ENCODE measurements around the gene TMEM163. TPM values are rescaled to one million over a fixed set of nuclear protein-coding genes. Genes with fewer than 3 reads are reported as not detected.

Gene TMEM163
- total and polyA plus RNA-seq, 2 donors (not counting 3 experiments of a cell fraction or from before 2014, with no cell fraction given): 1.0 to 2.8 TPM

DNA sequence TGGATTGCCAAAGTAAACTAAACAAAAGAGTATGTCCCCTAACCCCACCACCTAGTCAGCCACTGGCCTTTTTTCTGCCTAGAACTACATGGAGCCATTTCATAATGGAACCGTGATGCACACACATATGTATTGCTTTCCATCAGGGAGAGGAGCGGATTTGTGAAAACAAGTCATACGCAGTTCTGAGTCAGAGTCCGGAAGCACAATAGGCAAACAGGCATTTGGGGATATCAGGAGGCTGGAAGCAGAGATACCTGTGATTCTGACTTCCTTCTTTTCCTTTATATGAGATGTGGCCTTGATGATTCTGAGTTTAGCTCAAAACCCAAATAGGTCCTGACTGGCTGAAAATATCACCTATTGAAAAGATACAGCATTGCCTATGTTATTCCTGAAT is 93.5 kb downstream of the TMEM163 start:
- Histone ChIP-seq H2AFZ (ENCODE audit: low read depth, low read length) (no peak overlapping the region), H3K9me3 (replicated peaks; ENCODE audit: control insufficient read depth, insufficient read depth, low read length) (no peaks in the 10 kb centered on the region), H3K4me2 (ENCODE audit: insufficient read depth, low read length) (no peak overlapping the region), H3K4me3 (replicated peaks in 1 of 3; ENCODE audit: insufficient read depth in 1 of 3, low read depth in 1 of 3, low read length in 3 of 3) (no peak overlapping the region), H3K27ac (ENCODE audit: insufficient read depth, low read depth, low read length) (no peak overlapping the region), H3K9me1 (replicated peaks; ENCODE audit: control insufficient read depth, extremely low read depth, insufficient read depth, low read length) (no peaks in the 10 kb centered on the region), H3K79me2 (ENCODE audit: control insufficient read depth, insufficient read depth, low read length) (no peaks in the 10 kb centered on the region), H3K36me3 (ENCODE audit: control insufficient read depth in 2 of 2, extremely low read depth in 1 of 2, insufficient read depth in 2 of 2, low read length in 2 of 2) (no peaks in the 10 kb centered on the region), H4K20me1 (replicated peaks; ENCODE audit: control insufficient read depth, extremely low read depth, insufficient read depth, low read length) (no peaks in the 10 kb centered on the region), H3K9ac (replicated peaks; ENCODE audit: extremely low read depth, insufficient read depth, low read length) (no peak overlapping the region), H3K4me1 (ENCODE audit: control insufficient read depth, extremely low read depth, insufficient read depth, low read length) (no peaks in the 10 kb centered on the region), H3K27me3 (ENCODE audit: control insufficient read depth in 2 of 2, insufficient read depth in 2 of 2, low read length in 2 of 2) (no peaks in the 10 kb centered on the region)
- FAIRE-seq (no peak), DNase-seq (ENCODE audit: low read depth, low spot score) (no peak)
- no peak for TF ChIP-seq POLR2AphosphoS5 (IDR thresholded peaks at IDR 0.05; ENCODE audit: insufficient read depth, low read depth, low read length)
- TF ChIP-seq POLR2A (IDR thresholded peaks at IDR 0.05; ENCODE audit: low read depth, low read length): no peak
- TF ChIP-seq MYC (IDR thresholded peaks at IDR 0.05; ENCODE audit: low read depth, low read length): no peak
- TF ChIP-seq FOS (IDR thresholded peaks at IDR 0.05; ENCODE audit: borderline replicate concordance, insufficient read depth, low read length): no peak
- ChIA-PET POLR2A (no interaction called here), CTCF (interaction anchor here (0.9 kb wide), 1 partner anchor 13 kb away, joined by 4 read pairs; no protein-coding TSS in a partner anchor)
- BruUV-seq (replicated peaks): no TSS peak
- dilution Hi-C loops (cut with MboI; ENCODE audit: extremely low pct_ligation_motif_present, low sequenced_read_pairs) (no loop called here), intact Hi-C loops (cut with micrococcal nuclease) (no loop called here)

DNA sequence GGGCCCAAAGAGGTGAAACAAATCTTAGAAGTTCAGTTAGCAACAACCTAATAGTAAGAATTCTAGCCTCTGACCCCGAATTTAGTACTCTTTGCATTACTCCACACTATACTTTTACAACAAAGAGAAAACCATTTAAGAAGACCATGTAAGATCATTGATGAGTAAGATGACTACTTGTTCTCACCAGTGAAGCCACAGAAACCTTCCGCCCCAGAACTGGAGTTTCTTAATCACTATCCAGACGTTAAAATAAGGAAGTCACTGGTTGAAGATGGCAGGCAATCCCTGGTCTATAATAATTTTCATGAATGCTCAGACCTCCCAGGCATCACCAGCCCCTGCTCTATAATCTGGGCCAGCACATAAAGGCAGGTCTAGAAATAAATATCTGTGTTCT is 95.0 kb downstream of the TMEM163 start:
- BruUV-seq (replicated peaks): no TSS peak
- dilution Hi-C loops (cut with MboI; ENCODE audit: extremely low pct_ligation_motif_present, low sequenced_read_pairs) (no loop called here), intact Hi-C loops (cut with micrococcal nuclease) (no loop called here)
- no peak for TF ChIP-seq EZH2 (IDR thresholded peaks at IDR 0.05; ENCODE audit: borderline replicate concordance, low read depth, low read length, severe bottlenecking)
- TF ChIP-seq POLR2A (IDR thresholded peaks at IDR 0.05; ENCODE audit: low read depth, low read length): no peak
- TF ChIP-seq, protein P1, sequence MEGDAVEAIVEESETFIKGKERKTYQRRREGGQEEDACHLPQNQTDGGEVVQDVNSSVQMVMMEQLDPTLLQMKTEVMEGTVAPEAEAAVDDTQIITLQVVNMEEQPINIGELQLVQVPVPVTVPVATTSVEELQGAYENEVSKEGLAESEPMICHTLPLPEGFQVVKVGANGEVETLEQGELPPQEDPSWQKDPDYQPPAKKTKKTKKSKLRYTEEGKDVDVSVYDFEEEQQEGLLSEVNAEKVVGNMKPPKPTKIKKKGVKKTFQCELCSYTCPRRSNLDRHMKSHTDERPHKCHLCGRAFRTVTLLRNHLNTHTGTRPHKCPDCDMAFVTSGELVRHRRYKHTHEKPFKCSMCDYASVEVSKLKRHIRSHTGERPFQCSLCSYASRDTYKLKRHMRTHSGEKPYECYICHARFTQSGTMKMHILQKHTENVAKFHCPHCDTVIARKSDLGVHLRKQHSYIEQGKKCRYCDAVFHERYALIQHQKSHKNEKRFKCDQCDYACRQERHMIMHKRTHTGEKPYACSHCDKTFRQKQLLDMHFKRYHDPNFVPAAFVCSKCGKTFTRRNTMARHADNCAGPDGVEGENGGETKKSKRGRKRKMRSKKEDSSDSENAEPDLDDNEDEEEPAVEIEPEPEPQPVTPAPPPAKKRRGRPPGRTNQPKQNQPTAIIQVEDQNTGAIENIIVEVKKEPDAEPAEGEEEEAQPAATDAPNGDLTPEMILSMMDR (IDR thresholded peaks at IDR 0.05; ENCODE audit: extremely low read depth in 1 of 2, insufficient read depth in 1 of 2, low read depth in 1 of 2, low read length in 2 of 2): no peak
- TF ChIP-seq, protein P2, sequence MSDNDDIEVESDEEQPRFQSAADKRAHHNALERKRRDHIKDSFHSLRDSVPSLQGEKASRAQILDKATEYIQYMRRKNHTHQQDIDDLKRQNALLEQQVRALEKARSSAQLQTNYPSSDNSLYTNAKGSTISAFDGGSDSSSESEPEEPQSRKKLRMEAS (IDR thresholded peaks at IDR 0.05; ENCODE audit: insufficient read depth, insufficient read length): no peak
- no peak for TF ChIP-seq FOS (IDR thresholded peaks at IDR 0.05; ENCODE audit: borderline replicate concordance, insufficient read depth, low read length)
- TF ChIP-seq MYC (IDR thresholded peaks at IDR 0.05; ENCODE audit: low read depth, low read length): no peak
- TF ChIP-seq JUN (IDR thresholded peaks at IDR 0.05; ENCODE audit: borderline replicate concordance, insufficient read depth, insufficient read length, low read depth): no peak
- no peak for TF ChIP-seq GATA2 (IDR thresholded peaks at IDR 0.05; ENCODE audit: insufficient read depth, insufficient read length, low read depth, low read length)
- no peak for TF ChIP-seq POLR2AphosphoS5 (IDR thresholded peaks at IDR 0.05; ENCODE audit: insufficient read depth, low read depth, low read length)
- H3K79me2 ChIP-seq (ENCODE audit: control insufficient read depth, insufficient read depth, low read length): no peaks in the 10 kb centered on the region
- H4K20me1 ChIP-seq (replicated peaks; ENCODE audit: control insufficient read depth, extremely low read depth, insufficient read depth, low read length): no peaks in the 10 kb centered on the region
- FAIRE-seq (no peak), DNase-seq (ENCODE audit: low read depth, low spot score) (no peak)
- no peaks in the 10 kb centered on the region for H3K9me3 ChIP-seq (replicated peaks; ENCODE audit: control insufficient read depth, insufficient read depth, low read length)
- H3K4me3 ChIP-seq (replicated peaks in 1 of 3; ENCODE audit: insufficient read depth in 1 of 3, low read depth in 1 of 3, low read length in 3 of 3): no peak overlapping the region
- no peak overlapping the region for H3K9ac ChIP-seq (replicated peaks; ENCODE audit: extremely low read depth, insufficient read depth, low read length)
- no peak overlapping the region for H3K4me2 ChIP-seq (ENCODE audit: insufficient read depth, low read length)
- CTCF ChIA-PET: no interaction called here
- no peaks in the 10 kb centered on the region for H3K9me1 ChIP-seq (replicated peaks; ENCODE audit: control insufficient read depth, extremely low read depth, insufficient read depth, low read length)
- POLR2A ChIA-PET: no interaction called here
- no peaks in the 10 kb centered on the region for H3K27me3 ChIP-seq (ENCODE audit: control insufficient read depth in 2 of 2, insufficient read depth in 2 of 2, low read length in 2 of 2)
- no peaks in the 10 kb centered on the region for H3K4me1 ChIP-seq (ENCODE audit: control insufficient read depth, extremely low read depth, insufficient read depth, low read length)
- no peak overlapping the region for H2AFZ ChIP-seq (ENCODE audit: low read depth, low read length)
- no peaks in the 10 kb centered on the region for H3K36me3 ChIP-seq (ENCODE audit: control insufficient read depth in 2 of 2, extremely low read depth in 1 of 2, insufficient read depth in 2 of 2, low read length in 2 of 2)
- H3K27ac ChIP-seq (ENCODE audit: insufficient read depth, low read depth, low read length): no peak overlapping the region
